HepG2 (cell line): ENCODE measurements around the gene ZNF831. TPM values are rescaled to one million over a fixed set of nuclear protein-coding genes. Genes with fewer than 3 reads are reported as not detected.

Experiments used
- ATAC-seq: fragments of 200-7000 bp; cut with Tn5 transposase; 3 replicates; pipeline ENCODE4 v1.9.1; 2020; ENCODE audit warnings: mild to moderate bottlenecking, moderate library complexity
- BruUV-seq: library from RNA; stranded (reverse); fragments of 400-500 nt; replicated peaks from 2 replicates; lab custom pipeline; 2021; lab: Mats Ljungman, UMichigan
- CTCF ChIA-PET: fragments of 300-600 bp; formaldehyde crosslinking; extraction: SDS; loops from one replicate; lab custom pipeline; 2021; ENCODE audit warnings: low total read pairs, inconsistent platforms, low intra/inter-chr PET ratio; lab: Yijun Ruan, JAX
- POLR2A ChIA-PET: fragments of 350-600 bp; sonication (Branson Sonifier 250); formaldehyde crosslinking; loops from one replicate; lab custom pipeline; 2020; ENCODE audit warnings: antibody characterized with exemption, inconsistent platforms; lab: Yijun Ruan, JAX
- DNase-seq: peaks from one replicate; pipeline ENCODE4 v3.0.0-alpha.2; 2015; ENCODE audit warnings: low spot score
- FAIRE-seq: peaks from 3 replicates; lab custom pipeline; 2011; peaks lifted over from hg19 to GRCh38; lab: Jason Lieb, UNC
- H2AFZ ChIP-seq: one replicate; pipeline ENCODE4 v1.6.1; 2011; ENCODE audit warnings: low read length, inconsistent platforms
- H3K27ac ChIP-seq: fragments of 300-600 bp; 3 replicates; pipeline ENCODE4 v1.8.0; 2011; ENCODE audit warnings: mixed run types, mild to moderate bottlenecking, mixed read lengths, low read length, inconsistent platforms; ENCODE audit not compliant: insufficient read depth; ENCODE audit errors: extremely low read length
- H3K27me3 ChIP-seq, 2 experiments: fragments of 200-600 bp in 1 of 2; 2 replicates in 1 of 2; 3 replicates in 1 of 2; pipeline versions ENCODE4 v1.6.0 to v1.8.0; 2011; ENCODE audit warnings: low read length in 2 of 2, mild to moderate bottlenecking in 2 of 2, moderate library complexity in 2 of 2, inconsistent platforms in 1 of 2; ENCODE audit not compliant: insufficient read depth in 2 of 2, control insufficient read depth in 1 of 2
- H3K36me3 ChIP-seq, 2 experiments: fragments of 200-600 bp in 1 of 2; replicated peaks in 1 of 2; 2 replicates in 1 of 2; 3 replicates in 1 of 2; pipeline versions ENCODE4 v1.5.1 to v1.8.0; 2011; ENCODE audit warnings: low read length in 2 of 2, inconsistent platforms in 1 of 2; ENCODE audit not compliant: insufficient read depth in 2 of 2, control insufficient read depth in 1 of 2
- H3K4me1 ChIP-seq: 2 replicates; pipeline ENCODE4 v1.5.1; 2012; ENCODE audit warnings: low read length, inconsistent platforms; ENCODE audit not compliant: insufficient read depth
- H3K4me2 ChIP-seq: 2 replicates; pipeline ENCODE4 v1.6.0; 2011; ENCODE audit warnings: low read depth, low read length, inconsistent platforms
- H3K4me3 ChIP-seq, 3 experiments: fragments of 200-600 bp in 1 of 3; sonication (generic), shearing (Covaris generic) in 1 of 3; replicated peaks in 1 of 3; 2 replicates each; pipeline ENCODE4 v1.5.1; 2011 to 2016; ENCODE audit warnings: low read length in 3 of 3, inconsistent platforms in 2 of 3, low read depth in 2 of 3, mild to moderate bottlenecking in 2 of 3, control low read depth in 1 of 3, mixed read lengths in 1 of 3; ENCODE audit not compliant: insufficient read depth in 1 of 3
- H3K79me2 ChIP-seq: one replicate; pipeline ENCODE4 v1.6.1; 2011; ENCODE audit warnings: low read length, inconsistent platforms; ENCODE audit not compliant: insufficient read depth
- H3K9ac ChIP-seq: 2 replicates; pipeline ENCODE4 v1.6.0; 2011; ENCODE audit warnings: mild to moderate bottlenecking, low read depth, low read length, inconsistent platforms; ENCODE audit not compliant: insufficient read depth
- H3K9me3 ChIP-seq: 2 replicates; pipeline ENCODE4 v1.5.1; 2012; ENCODE audit warnings: mild to moderate bottlenecking, low read length
- H4K20me1 ChIP-seq: 2 replicates; pipeline ENCODE4 v1.6.0; 2011; ENCODE audit warnings: inconsistent platforms, mild to moderate bottlenecking, low read length, moderate library complexity; ENCODE audit not compliant: insufficient read depth
- ATF2 ChIP-seq: sonication (generic); formaldehyde crosslinking; IDR thresholded peaks from 2 replicates; pipeline ENCODE4 v1.4.0; 2020; ENCODE audit warnings: missing genetic modification reagents
- CCAR2 ChIP-seq: fragments of 200-400 bp; formaldehyde crosslinking; optimal IDR thresholded peaks from 2 replicates; pipeline ENCODE3; 2018; ENCODE audit warnings: low read depth, mild to moderate bottlenecking, low read length, moderate library complexity
- CENPT ChIP-seq: sonication (generic); formaldehyde crosslinking; IDR thresholded peaks from 2 replicates; pipeline ENCODE4 v1.8.0; 2022; ENCODE audit warnings: low read depth, mild to moderate bottlenecking, moderate library complexity, missing genetic modification reagents
- DNMT1 ChIP-seq: sonication (generic); formaldehyde crosslinking; IDR thresholded peaks from 2 replicates; pipeline ENCODE4 v1.5.1; 2020; ENCODE audit warnings: mild to moderate bottlenecking, missing genetic modification reagents
- DPF2 ChIP-seq: sonication (generic); formaldehyde crosslinking; IDR thresholded peaks from 2 replicates; pipeline ENCODE4 v1.4.0; 2020; ENCODE audit warnings: mild to moderate bottlenecking, low read depth, missing genetic modification reagents, borderline replicate concordance
- EP300 ChIP-seq, 3 experiments: sonication (generic) in 1 of 3; formaldehyde crosslinking in 1 of 3; IDR thresholded peaks; 2 replicates each; pipeline versions ENCODE4 v1.5.1 to v1.6.1; 2011 to 2020; ENCODE audit warnings: low read depth in 2 of 3, low read length in 2 of 3, borderline replicate concordance in 1 of 3, improper control_type of control experiment in 1 of 3, mild to moderate bottlenecking in 1 of 3, missing genetic modification reagents in 1 of 3, moderate library complexity in 1 of 3
- FOXP1 ChIP-seq, 2 experiments: fragments of 450-650 bp in 1 of 2; IDR thresholded peaks; 2 replicates each; pipeline ENCODE4 v1.6.1; 2017 to 2018; ENCODE audit warnings: antibody characterized with exemption in 1 of 2
- HDAC6 ChIP-seq: fragments of 200-600 bp; sonication (generic); IDR thresholded peaks from 2 replicates; pipeline ENCODE4 v1.7.0; 2017; ENCODE audit warnings: mild to moderate bottlenecking, antibody characterized with exemption, low read length, low read depth
- HNRNPK ChIP-seq: fragments of 200-400 bp; formaldehyde crosslinking; IDR thresholded peaks from 2 replicates; pipeline ENCODE4 v1.6.1; 2018; ENCODE audit warnings: low read length, low read depth, moderate library complexity, mild to moderate bottlenecking; ENCODE audit not compliant: poor library complexity, severe bottlenecking
- KDM2A ChIP-seq: sonication (generic); formaldehyde crosslinking; IDR thresholded peaks from 2 replicates; pipeline ENCODE4 v1.4.0; 2020; ENCODE audit warnings: low read depth, missing genetic modification reagents, borderline replicate concordance
- NCOA1 ChIP-seq: sonication (generic); formaldehyde crosslinking; IDR thresholded peaks from 2 replicates; pipeline ENCODE4 v1.9.0; 2021; ENCODE audit warnings: missing genetic modification reagents
- NCOR1 ChIP-seq: fragments of 200-600 bp; sonication (generic); IDR thresholded peaks from 2 replicates; pipeline ENCODE4 v1.7.0; 2017; ENCODE audit warnings: antibody characterized with exemption, low read length, borderline replicate concordance
- PRDM15 ChIP-seq: sonication (generic); formaldehyde crosslinking; IDR thresholded peaks from 2 replicates; pipeline ENCODE4 v1.4.0; 2020; ENCODE audit warnings: missing genetic modification reagents
- TOE1 ChIP-seq: sonication (generic); formaldehyde crosslinking; IDR thresholded peaks from 2 replicates; pipeline ENCODE4 v1.4.0; 2020; ENCODE audit warnings: mild to moderate bottlenecking, missing genetic modification reagents
- TRIM24 ChIP-seq: sonication (generic); formaldehyde crosslinking; IDR thresholded peaks from 2 replicates; pipeline ENCODE4 v1.8.0; 2022; ENCODE audit warnings: mild to moderate bottlenecking, missing genetic modification reagents
- ZNF530 ChIP-seq: sonication (generic); formaldehyde crosslinking; IDR thresholded peaks from 2 replicates; pipeline ENCODE4 v1.5.0; 2020; ENCODE audit warnings: low read depth, mild to moderate bottlenecking, missing genetic modification reagents
- ZNF570 ChIP-seq: sonication (generic); formaldehyde crosslinking; IDR thresholded peaks from 2 replicates; pipeline ENCODE4 v1.4.0; 2020; ENCODE audit warnings: mild to moderate bottlenecking, missing genetic modification reagents, borderline replicate concordance
- WGBS: methylation state at CpG from one replicate; pipeline ENCODE4 v1.1.6; 2017; ENCODE audit warnings: low lambda C conversion rate; 5-methylcytosine and 5-hydroxymethylcytosine counted together
- in situ Hi-C: cut with HindIII; loops from 2 replicates; pipeline ENCODE4 v1.10.0; 2017; ENCODE audit warnings: low pct_unique_long_range_greater_than_20kb; ENCODE audit not compliant: extremely low pct_ligation_motif_present
- intact Hi-C: fragments of 100-400 bp; cut with micrococcal nuclease; formaldehyde crosslinking; loops from one replicate; pipeline ENCODE4 v1.10.0; 2022; ENCODE audit not compliant: unreplicated experiment
- polyA plus RNA-seq, 8 experiments: library from polyadenylated mRNA; depleted of rRNA in 3 of 8; stranded (reverse) in 7 of 8; unstranded in 1 of 8; fragments of >200 nt; fragmentation: Illumina TruSeq in 4 of 8; extraction: Trizol in 4 of 8; gene quantifications; 2 replicates each; pipeline versions ENCODE4 v1.2.1 to v1.2.3, GENCODE V29; 2011 to 2016; ENCODE audit warnings: low read depth in 4 of 8, missing spikeins in 1 of 8, mixed read lengths in 1 of 8; ENCODE audit not compliant: insufficient read depth in 1 of 8
- total RNA-seq, 5 experiments: library from RNA; depleted of rRNA; stranded (reverse); fragments of >200 nt; fragmentation: Illumina TruSeq; extraction: Trizol; gene quantifications; 2 replicates each; pipeline ENCODE4 v1.2.3, GENCODE V29; 2016; ENCODE audit warnings: low read depth in 1 of 5

Gene ZNF831
- total and polyA plus RNA-seq, 2 of the 13 experiments (the other 11 are each of a cell fraction or from before 2014, with no cell fraction given), result not detected

DNA sequence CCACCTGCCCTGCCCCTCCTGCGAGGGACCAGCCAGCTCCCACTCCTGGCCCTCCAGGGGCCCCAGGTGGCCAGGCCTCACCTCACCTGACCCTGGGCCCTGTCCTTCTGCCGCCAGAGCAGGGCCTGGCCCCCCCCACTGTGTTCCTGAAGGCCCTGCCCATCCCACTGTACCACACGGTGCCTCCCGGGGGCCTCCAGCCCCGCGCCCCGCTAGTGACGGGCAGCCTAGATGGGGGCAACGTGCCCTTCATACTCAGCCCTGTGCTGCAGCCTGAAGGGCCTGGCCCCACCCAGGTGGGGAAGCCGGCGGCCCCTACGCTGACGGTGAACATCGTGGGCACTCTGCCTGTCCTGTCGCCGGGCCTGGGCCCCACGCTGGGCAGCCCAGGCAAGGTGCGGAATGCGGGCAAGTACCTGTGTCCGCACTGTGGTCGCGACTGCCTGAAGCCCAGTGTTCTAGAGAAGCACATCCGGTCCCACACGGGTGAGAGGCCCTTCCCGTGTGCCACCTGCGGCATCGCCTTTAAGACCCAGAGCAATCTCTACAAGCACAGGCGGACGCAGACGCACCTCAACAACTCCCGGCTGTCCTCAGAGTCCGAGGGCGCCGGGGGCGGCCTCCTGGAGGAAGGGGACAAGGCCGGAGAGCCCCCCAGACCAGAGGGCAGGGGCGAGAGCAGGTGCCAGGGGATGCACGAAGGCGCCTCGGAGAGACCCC lies 27.6 kb downstream of the ZNF831 start:
- no TSS peak for BruUV-seq
- Histone ChIP-seq H3K4me3 (no peak overlapping the region), H3K4me1 (no peaks in the 10 kb centered on the region), H3K4me2 (no peak overlapping the region)
- 46% methylated on average over 32 of the region's 40 CpGs for WGBS
- CTCF ChIA-PET, result no interaction called here
- no peak for TF ChIP-seq FOXP1 (IDR thresholded peaks at IDR 0.05)
- no peak for TF ChIP-seq FOXP1 (CRISPR knock-in tag; IDR thresholded peaks at IDR 0.05)
- TF ChIP-seq HDAC6, result no peak
- no peak for TF ChIP-seq CCAR2
- no peak for TF ChIP-seq PRDM15 (CRISPR knock-in tag)
- no peak for TF ChIP-seq TOE1 (CRISPR knock-in tag)
- no peak for TF ChIP-seq DPF2 (CRISPR knock-in tag)
- no peak for TF ChIP-seq TRIM24 (CRISPR knock-in tag)
- TF ChIP-seq DNMT1, result no peak
- TF ChIP-seq ZNF570 (CRISPR knock-in tag), result no peak
- TF ChIP-seq KDM2A (CRISPR knock-in tag), result no peak
- no peak for TF ChIP-seq NCOR1
- TF ChIP-seq HNRNPK, result no peak
- TF ChIP-seq CENPT (CRISPR knock-in tag), result no peak
- TF ChIP-seq EP300 (IDR thresholded peaks at IDR 0.05; ENCODE audit: low read depth in 2 of 2, low read length in 2 of 2), result no peak
- TF ChIP-seq EP300 (CRISPR knock-in tag; IDR thresholded peaks at IDR 0.05; ENCODE audit: borderline replicate concordance), result no peak
- TF ChIP-seq NCOA1 (CRISPR knock-in tag), result no peak
- TF ChIP-seq ZNF530 (CRISPR knock-in tag), result no peak
- TF ChIP-seq ATF2, result no peak
- TF ChIP-seq, all 625 proteins: peak for 0
- no peak for DNase-seq
- H4K20me1 ChIP-seq, result no peaks in the 10 kb centered on the region
- in situ Hi-C loops (no loop called here), intact Hi-C loops (no loop called here)
- H3K9me3 ChIP-seq, result no peaks in the 10 kb centered on the region
- no peak; the same call in 2 of the 3 replicates for ATAC-seq
- POLR2A ChIA-PET, result no interaction called here
- no peaks in the 10 kb centered on the region for H3K36me3 ChIP-seq
- no peak overlapping the region for H3K27ac ChIP-seq
- FAIRE-seq, result no peak
- peaks cover 36 to 76% of the 10 kb centered on the region in 2 experiments; a peak in 4 of 5 replicates for H3K27me3 ChIP-seq
- no peak overlapping the region for H2AFZ ChIP-seq
- no peak overlapping the region for H3K9ac ChIP-seq
- no peaks in the 10 kb centered on the region for H3K79me2 ChIP-seq
